Nephron (organoid): ENCODE measurements around the gene ARHGAP6.

Experiments used
- H3K27ac Mint-ChIP-seq, 3 experiments: 2 replicates each; pipeline ENCODE4 v1.8.0; 2020; ENCODE audit warnings: mixed read lengths in 3 of 3, mild to moderate bottlenecking in 2 of 3, moderate library complexity in 1 of 3
- H3K27me3 Mint-ChIP-seq: 2 replicates; pipeline ENCODE4 v1.8.0; 2021; ENCODE audit warnings: low read depth, mild to moderate bottlenecking, moderate library complexity, mixed read lengths
- H3K36me3 Mint-ChIP-seq: 2 replicates; pipeline ENCODE4 v1.8.0; 2020; ENCODE audit warnings: low read depth, mixed read lengths
- H3K4me1 Mint-ChIP-seq: 2 replicates; pipeline ENCODE4 v1.8.0; 2020; ENCODE audit warnings: mixed read lengths
- H3K4me3 Mint-ChIP-seq, 3 experiments: 2 replicates each; pipeline ENCODE4 v1.8.0; 2020; ENCODE audit warnings: mild to moderate bottlenecking in 3 of 3, mixed read lengths in 3 of 3, moderate library complexity in 2 of 3
- H3K9me3 Mint-ChIP-seq: 2 replicates; pipeline ENCODE4 v1.8.0; 2020; ENCODE audit warnings: mixed read lengths
- TF ChIP-seq, protein P1 (sequence below), 3 experiments: fragments of 200-600 bp; sonication (generic); IDR thresholded peaks; one replicate each; pipeline ENCODE4 v1.5.0; 2021; ENCODE audit warnings: antibody characterized with exemption in 3 of 3; ENCODE audit not compliant: unreplicated experiment in 3 of 3

The ARHGAP6 gene

DNA sequence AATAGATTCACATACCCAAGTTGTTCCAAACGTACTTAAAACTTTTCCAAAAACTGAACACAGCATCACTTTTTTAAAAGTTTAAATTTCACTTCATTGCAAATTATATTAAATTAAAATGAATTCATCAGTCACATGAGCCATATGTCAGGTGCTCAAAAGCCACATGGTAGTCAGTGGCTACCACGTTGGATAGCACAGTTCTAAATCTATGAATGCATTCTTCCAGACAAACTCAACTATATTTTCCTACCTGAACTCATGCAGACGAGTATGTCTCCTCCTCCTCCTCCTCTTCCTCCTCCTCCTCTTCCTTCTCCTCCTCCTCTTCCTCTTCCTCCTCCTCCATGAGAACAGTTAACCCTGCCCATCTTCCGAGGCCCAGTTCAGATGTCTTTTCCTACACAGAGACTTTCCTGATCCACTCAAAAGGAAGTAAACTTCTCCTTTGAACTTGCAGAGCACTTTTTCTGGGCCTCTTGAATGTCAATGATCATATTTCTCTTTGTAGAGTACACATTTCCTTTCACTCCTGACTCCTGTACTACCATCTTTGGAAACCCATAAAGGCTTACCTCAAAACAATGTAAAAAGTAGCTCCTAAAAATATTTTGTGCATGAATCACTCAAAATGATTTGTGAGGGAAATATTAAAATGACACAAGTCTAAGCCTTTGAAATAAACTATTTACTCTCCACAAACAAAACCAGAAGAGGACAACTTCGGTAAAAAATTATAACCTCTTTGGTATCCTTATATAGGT, 199.9 kb downstream of the ARHGAP6 start:
- Mint-ChIP-seq H3K4me1 (peaks cover 4% of the 10 kb centered on the region), H3K4me3 (no peak overlapping the region), H3K36me3 (no peaks in the 10 kb centered on the region), H3K27ac (no peak overlapping the region), H3K9me3 (peaks cover 3% of the 10 kb centered on the region), H3K27me3 (no peaks in the 10 kb centered on the region)
- TF ChIP-seq, protein P1, sequence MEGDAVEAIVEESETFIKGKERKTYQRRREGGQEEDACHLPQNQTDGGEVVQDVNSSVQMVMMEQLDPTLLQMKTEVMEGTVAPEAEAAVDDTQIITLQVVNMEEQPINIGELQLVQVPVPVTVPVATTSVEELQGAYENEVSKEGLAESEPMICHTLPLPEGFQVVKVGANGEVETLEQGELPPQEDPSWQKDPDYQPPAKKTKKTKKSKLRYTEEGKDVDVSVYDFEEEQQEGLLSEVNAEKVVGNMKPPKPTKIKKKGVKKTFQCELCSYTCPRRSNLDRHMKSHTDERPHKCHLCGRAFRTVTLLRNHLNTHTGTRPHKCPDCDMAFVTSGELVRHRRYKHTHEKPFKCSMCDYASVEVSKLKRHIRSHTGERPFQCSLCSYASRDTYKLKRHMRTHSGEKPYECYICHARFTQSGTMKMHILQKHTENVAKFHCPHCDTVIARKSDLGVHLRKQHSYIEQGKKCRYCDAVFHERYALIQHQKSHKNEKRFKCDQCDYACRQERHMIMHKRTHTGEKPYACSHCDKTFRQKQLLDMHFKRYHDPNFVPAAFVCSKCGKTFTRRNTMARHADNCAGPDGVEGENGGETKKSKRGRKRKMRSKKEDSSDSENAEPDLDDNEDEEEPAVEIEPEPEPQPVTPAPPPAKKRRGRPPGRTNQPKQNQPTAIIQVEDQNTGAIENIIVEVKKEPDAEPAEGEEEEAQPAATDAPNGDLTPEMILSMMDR (IDR thresholded peaks at IDR 0.05; ENCODE audit: unreplicated experiment in 3 of 3): no peak

DNA sequence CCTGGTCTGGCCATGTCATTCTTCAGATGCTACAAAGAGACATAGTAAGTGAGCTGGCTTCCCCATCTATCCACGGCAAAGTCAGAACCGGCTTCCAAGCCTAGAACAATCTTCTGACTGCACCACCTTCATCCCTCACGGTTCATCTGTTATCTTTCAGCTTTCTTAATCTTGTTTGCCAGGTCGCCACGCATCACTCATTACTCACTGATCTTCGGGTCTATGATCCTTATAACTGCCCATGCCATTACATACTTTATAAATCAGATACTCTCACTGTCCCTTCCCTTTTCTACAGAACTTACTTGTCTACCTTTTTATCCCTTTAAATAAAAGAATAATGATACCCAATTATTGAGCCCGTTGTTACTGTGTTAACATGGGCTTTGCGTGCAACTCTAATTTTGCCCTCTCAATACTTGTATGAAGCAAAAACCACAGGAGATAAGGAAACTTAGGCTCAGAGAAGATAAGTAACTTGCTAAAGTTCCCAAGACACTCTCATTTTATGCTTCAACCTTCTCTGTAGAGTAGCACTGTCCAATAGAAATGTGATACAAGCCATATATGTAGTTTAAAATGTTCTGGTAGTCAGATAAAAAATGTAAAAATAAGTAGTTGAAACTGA, 200.8 kb downstream of the ARHGAP6 start:
- no peak overlapping the region for H3K4me3 Mint-ChIP-seq
- no peaks in the 10 kb centered on the region for H3K27me3 Mint-ChIP-seq
- H3K36me3 Mint-ChIP-seq: no peaks in the 10 kb centered on the region
- no peaks in the 10 kb centered on the region for H3K4me1 Mint-ChIP-seq
- peaks cover 3% of the 10 kb centered on the region for H3K9me3 Mint-ChIP-seq
- H3K27ac Mint-ChIP-seq: no peak overlapping the region
- TF ChIP-seq, protein P1 (IDR thresholded peaks at IDR 0.05; ENCODE audit: unreplicated experiment in 3 of 3): no peak

DNA sequence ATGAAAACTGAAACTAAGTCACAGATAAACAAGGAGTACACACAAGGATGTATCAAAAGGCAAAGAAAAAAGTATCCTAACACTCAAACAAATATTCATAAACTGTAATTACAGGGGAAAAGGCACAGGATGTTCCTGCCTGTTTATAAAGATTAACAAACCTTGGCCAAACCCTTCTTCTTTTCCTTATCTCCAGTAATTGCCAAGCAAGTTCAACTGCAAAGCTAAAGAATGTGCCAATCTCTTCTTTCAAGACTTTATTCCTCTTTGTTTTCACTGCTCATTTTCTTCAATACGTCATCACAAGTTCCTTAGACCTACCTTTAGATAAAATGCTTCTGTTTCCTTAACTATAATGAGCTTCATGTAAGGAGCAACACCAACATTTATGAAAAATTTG, 201.3 kb downstream of the ARHGAP6 start:
- Mint-ChIP-seq H3K9me3 (peaks cover 3% of the 10 kb centered on the region), H3K27ac (no peak overlapping the region), H3K4me1 (no peaks in the 10 kb centered on the region), H3K36me3 (no peaks in the 10 kb centered on the region), H3K4me3 (no peak overlapping the region), H3K27me3 (no peaks in the 10 kb centered on the region)
- TF ChIP-seq, protein P1 (IDR thresholded peaks at IDR 0.05; ENCODE audit: unreplicated experiment in 3 of 3): no peak

DNA sequence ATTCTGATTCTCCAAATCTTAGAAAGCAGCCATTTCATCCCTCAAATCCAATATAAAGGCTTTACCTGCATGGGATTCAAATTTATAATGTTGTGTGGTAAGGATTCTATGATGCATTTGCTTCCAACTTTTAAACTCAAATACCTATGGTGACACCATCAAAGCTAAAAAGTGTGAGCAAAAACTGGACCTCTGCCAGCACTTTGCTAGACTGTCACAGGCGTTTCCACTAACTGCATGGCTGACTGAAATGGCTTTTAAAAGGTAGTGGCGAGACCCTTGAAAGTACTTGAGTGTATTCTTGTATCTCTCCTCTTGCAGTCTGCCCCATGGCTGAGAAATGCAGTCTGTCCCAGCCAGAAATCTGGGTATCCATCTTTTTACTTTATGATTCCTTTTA, 203.1 kb downstream of the ARHGAP6 start:
- no peak overlapping the region for H3K4me3 Mint-ChIP-seq
- no peaks in the 10 kb centered on the region for H3K27me3 Mint-ChIP-seq
- H3K27ac Mint-ChIP-seq: peak overlapping the region in 2 of 3 experiments; percentile 36 to 66
- H3K4me1 Mint-ChIP-seq: peaks cover 6% of the 10 kb centered on the region
- no peaks in the 10 kb centered on the region for H3K36me3 Mint-ChIP-seq
- no peaks in the 10 kb centered on the region for H3K9me3 Mint-ChIP-seq
- TF ChIP-seq, protein P1 (IDR thresholded peaks at IDR 0.05; ENCODE audit: unreplicated experiment in 3 of 3): no peak

DNA sequence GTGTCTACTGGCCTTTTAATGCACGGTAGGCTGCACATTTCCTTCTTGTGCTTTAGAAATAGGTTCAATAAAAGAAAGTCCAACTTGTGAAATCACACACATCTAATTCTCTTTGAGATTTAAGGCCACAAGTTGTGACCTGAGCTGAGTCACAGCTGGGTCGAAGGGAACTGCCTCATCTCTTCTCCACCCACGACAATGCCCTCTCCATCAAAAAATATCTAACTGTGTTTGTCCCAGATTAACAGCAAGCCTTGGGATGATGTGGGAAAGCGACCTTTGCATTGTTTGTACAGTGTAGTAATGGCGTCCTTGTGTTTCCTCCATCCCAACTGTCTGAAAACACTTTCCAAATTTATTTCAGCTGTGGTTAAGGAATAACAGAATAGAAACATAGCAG, 203.6 kb downstream of the ARHGAP6 start:
- Mint-ChIP-seq H3K4me1 (peaks cover 6% of the 10 kb centered on the region), H3K27me3 (no peaks in the 10 kb centered on the region), H3K36me3 (no peaks in the 10 kb centered on the region), H3K27ac (peak overlapping the region; percentile 56 to 72 (median 66)), H3K4me3 (no peak overlapping the region), H3K9me3 (no peaks in the 10 kb centered on the region)
- TF ChIP-seq, protein P1 (IDR thresholded peaks at IDR 0.05; ENCODE audit: unreplicated experiment in 3 of 3): no peak
